Heart left ventricle (tissue), 13 donors: ENCODE data around the gene ZNF362.

Experiments
- CTCF ChIP-seq, 12 donors: fragments of 200-600 bp; sonication (generic) in 4 of 12; IDR thresholded peaks; one replicate each; pipeline versions ENCODE4 v1.5.0 to v1.8.0; 2018 to 2022; ENCODE audit warnings: antibody characterized with exemption in 12 of 12, mild to moderate bottlenecking in 5 of 12
- POLR2A ChIP-seq, 2 donors: fragments of 450-650 bp; IDR thresholded peaks; one replicate each; pipeline ENCODE4 v1.6.1; 2017; ENCODE audit warnings: antibody characterized with exemption in 2 of 2, mild to moderate bottlenecking in 2 of 2, moderate library complexity in 2 of 2
- donor health status: ischemic (EF 13 %, LVEDD 7.1; RV severe dilation, severe dysfunction).
- donor health status: DM: no; HTN: yes; CAD: no.
- donor health status: DM: no; HTN: no; CAD: no.
- donor health status: ischemic (EF 25% LVEDD 6.9; RV normal size, moderate dysfunction).
- donor health status: ischemic (EF 25% LVEDD 5.7; RV mildly dilated, moderate dysfunction).
- donor health status: ischemic (EF 35%, LVEDD 5.7; RV mildly dilated, moderate dysfunction).
- donor health status: nonischemic (EF 11% LVEDD 7.7; RV severe dilation, severe dysfunction).
- donor health status: DM: yes; HTN: yes; CAD: no.
- donor health status: PGD.
- donor health status: ischemic (EF 29% LVEDD 5.4; RV normal size, mild dysfunction).
- donor health status: nonischemic (EF 23%, LVEDD 6.1; RV moderate dilation, normal function).

GRCh38 chr1:33284049-33284448, 27.8 kb downstream of the ZNF362 start:
- TF ChIP-seq CTCF (IDR thresholded peaks at IDR 0.05) (no peak), POLR2A (IDR thresholded peaks at IDR 0.05) (no peak)
